DOHH2 (cell line): ENCODE measurements around the gene S100PBP.

ENCODE experiments used
- EZH2phosphoT487 ChIP-seq: fragments of 200-600 bp; sonication (generic); IDR thresholded peaks from 2 replicates; pipeline ENCODE4 v1.6.1; 2017; ENCODE audit warnings: borderline replicate concordance, mild to moderate bottlenecking, antibody characterized with exemption, low read length, moderate library complexity, mixed read lengths
- TF ChIP-seq, protein P1 (sequence below): fragments of 200-600 bp; sonication (generic); IDR thresholded peaks from one replicate; pipeline ENCODE4 v1.5.1; 2014; ENCODE audit warnings: antibody characterized with exemption, mild to moderate bottlenecking, low read depth, low read length; ENCODE audit not compliant: poor library complexity, severe bottlenecking

DNA sequence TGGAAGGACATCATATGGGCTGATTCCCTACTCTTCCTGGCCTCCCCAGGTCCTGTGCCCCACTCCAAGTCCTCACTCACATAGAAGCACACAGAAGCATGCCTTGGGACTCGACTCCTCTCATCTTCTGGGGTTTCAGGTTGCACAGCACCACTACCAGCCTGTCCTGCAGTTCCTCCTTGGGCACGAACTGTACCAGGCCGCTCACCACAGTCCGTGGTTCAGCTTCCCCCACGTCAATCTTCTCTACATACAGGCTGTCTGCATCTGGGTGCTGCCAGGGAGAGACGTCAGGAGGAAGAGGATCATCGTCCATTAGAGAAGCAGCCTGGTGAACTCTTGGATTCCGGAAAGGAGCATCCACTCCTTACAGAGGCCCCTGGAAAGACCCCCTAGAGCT is 37.4 kb upstream of the S100PBP start:
- TF ChIP-seq, protein P1, sequence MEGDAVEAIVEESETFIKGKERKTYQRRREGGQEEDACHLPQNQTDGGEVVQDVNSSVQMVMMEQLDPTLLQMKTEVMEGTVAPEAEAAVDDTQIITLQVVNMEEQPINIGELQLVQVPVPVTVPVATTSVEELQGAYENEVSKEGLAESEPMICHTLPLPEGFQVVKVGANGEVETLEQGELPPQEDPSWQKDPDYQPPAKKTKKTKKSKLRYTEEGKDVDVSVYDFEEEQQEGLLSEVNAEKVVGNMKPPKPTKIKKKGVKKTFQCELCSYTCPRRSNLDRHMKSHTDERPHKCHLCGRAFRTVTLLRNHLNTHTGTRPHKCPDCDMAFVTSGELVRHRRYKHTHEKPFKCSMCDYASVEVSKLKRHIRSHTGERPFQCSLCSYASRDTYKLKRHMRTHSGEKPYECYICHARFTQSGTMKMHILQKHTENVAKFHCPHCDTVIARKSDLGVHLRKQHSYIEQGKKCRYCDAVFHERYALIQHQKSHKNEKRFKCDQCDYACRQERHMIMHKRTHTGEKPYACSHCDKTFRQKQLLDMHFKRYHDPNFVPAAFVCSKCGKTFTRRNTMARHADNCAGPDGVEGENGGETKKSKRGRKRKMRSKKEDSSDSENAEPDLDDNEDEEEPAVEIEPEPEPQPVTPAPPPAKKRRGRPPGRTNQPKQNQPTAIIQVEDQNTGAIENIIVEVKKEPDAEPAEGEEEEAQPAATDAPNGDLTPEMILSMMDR, result no peak
- TF ChIP-seq EZH2phosphoT487, result no peak
